CD14-positive monocyte (primary cell): ENCODE data around the gene OGFOD3. TPM values are rescaled to one million over a fixed set of nuclear protein-coding genes. Genes with fewer than 3 reads are reported as not detected.

Experiments
- DNase-seq, 3 donors: peaks; one replicate each; pipeline ENCODE4 v3.0.0-alpha.2; 2011 to 2022
- H2AFZ ChIP-seq: 2 replicates; pipeline ENCODE4 v1.6.0; 2012; ENCODE audit warnings: mild to moderate bottlenecking, low read depth, low read length, inconsistent platforms; ENCODE audit not compliant: insufficient read depth, poor library complexity, severe bottlenecking
- H3K27ac ChIP-seq, 2 donors: 1 replicate in 1 of 2; 2 replicates in 1 of 2; pipeline ENCODE4 v1.5.1; 2012 to 2013; ENCODE audit warnings: low read length in 2 of 2, control low read depth in 1 of 2, inconsistent platforms in 1 of 2, low read depth in 1 of 2, mild to moderate bottlenecking in 1 of 2
- H3K27me3 ChIP-seq, 2 donors: one replicate each; pipeline versions ENCODE4 v1.6.0 to v1.6.1; 2011 to 2013; ENCODE audit warnings: low read length in 2 of 2; ENCODE audit not compliant: control insufficient read depth in 2 of 2, insufficient read depth in 2 of 2
- H3K36me3 ChIP-seq, 2 donors: replicated peaks in 1 of 2; 1 replicate in 1 of 2; 2 replicates in 1 of 2; pipeline versions ENCODE4 v1.5.1 to v1.6.1; 2012 to 2013; ENCODE audit warnings: low read length in 2 of 2, control low read depth in 1 of 2, inconsistent platforms in 1 of 2, mild to moderate bottlenecking in 1 of 2; ENCODE audit not compliant: insufficient read depth in 2 of 2, control insufficient read depth in 1 of 2
- H3K4me1 ChIP-seq, 2 donors: 1 replicate in 1 of 2; 2 replicates in 1 of 2; pipeline versions ENCODE4 v1.5.1 to v1.6.1; 2012 to 2013; ENCODE audit warnings: low read length in 2 of 2, control low read depth in 1 of 2, inconsistent platforms in 1 of 2, mild to moderate bottlenecking in 1 of 2, moderate library complexity in 1 of 2; ENCODE audit not compliant: insufficient read depth in 2 of 2, control insufficient read depth in 1 of 2
- H3K4me2 ChIP-seq: replicated peaks from 2 replicates; pipeline ENCODE3; 2012; ENCODE audit warnings: low read length, moderate library complexity, mild to moderate bottlenecking; ENCODE audit not compliant: poor library complexity, severe bottlenecking; ENCODE audit errors: extremely low read depth
- H3K4me3 ChIP-seq, 3 experiments: fragments of 200-600 bp in 1 of 3; sonication (generic) in 1 of 3; replicated peaks in 1 of 3; 1 replicate in 2 of 3; 2 replicates in 1 of 3; pipeline ENCODE4 v1.5.1; 2011 to 2013; ENCODE audit warnings: low read length in 3 of 3, mild to moderate bottlenecking in 3 of 3, control low read depth in 2 of 3, low read depth in 2 of 3, inconsistent platforms in 1 of 3, moderate library complexity in 1 of 3
- H3K79me2 ChIP-seq: 2 replicates; pipeline ENCODE4 v1.6.0; 2012; ENCODE audit warnings: mild to moderate bottlenecking, control low read depth, inconsistent platforms, low read length, moderate library complexity; ENCODE audit not compliant: insufficient read depth
- H3K9ac ChIP-seq: 2 replicates; pipeline ENCODE4 v1.6.0; 2017; ENCODE audit warnings: low read length, mild to moderate bottlenecking; ENCODE audit not compliant: insufficient read depth, poor library complexity, severe bottlenecking
- H3K9me3 ChIP-seq, 2 donors: replicated peaks in 1 of 2; 1 replicate in 1 of 2; 2 replicates in 1 of 2; pipeline versions ENCODE4 v1.5.1 to v1.6.1; 2012 to 2013; ENCODE audit warnings: low read length in 2 of 2, control low read depth in 1 of 2; ENCODE audit not compliant: control insufficient read depth in 1 of 2, insufficient read depth in 1 of 2
- H4K20me1 ChIP-seq: 2 replicates; pipeline ENCODE4 v1.6.0; 2012; ENCODE audit warnings: mild to moderate bottlenecking, low read length, control low read depth, moderate library complexity; ENCODE audit not compliant: insufficient read depth
- H3K27ac Mint-ChIP-seq, 7 donors: one replicate each; pipeline ENCODE4 v1.8.0; 2020; ENCODE audit warnings: mild to moderate bottlenecking in 7 of 7, mixed read lengths in 7 of 7, moderate library complexity in 6 of 7, inconsistent platforms in 2 of 7
- H3K27me3 Mint-ChIP-seq, 3 donors: one replicate each; pipeline ENCODE4 v1.8.0; 2021 to 2022; ENCODE audit warnings: low read depth in 3 of 3, mild to moderate bottlenecking in 3 of 3, mixed read lengths in 3 of 3, moderate library complexity in 3 of 3, inconsistent platforms in 1 of 3
- H3K36me3 Mint-ChIP-seq, 2 donors: one replicate each; pipeline ENCODE4 v1.8.0; 2020; ENCODE audit warnings: mixed read lengths in 2 of 2, inconsistent platforms in 1 of 2, mild to moderate bottlenecking in 1 of 2
- H3K4me1 Mint-ChIP-seq: one replicate; pipeline ENCODE4 v1.8.0; 2020; ENCODE audit warnings: mild to moderate bottlenecking, mixed read lengths
- H3K4me3 Mint-ChIP-seq, 2 donors: one replicate each; pipeline ENCODE4 v1.8.0; 2020; ENCODE audit warnings: mild to moderate bottlenecking in 2 of 2, mixed read lengths in 2 of 2, moderate library complexity in 1 of 2
- H3K9me3 Mint-ChIP-seq, 7 donors: one replicate each; pipeline ENCODE4 v1.8.0; 2020 to 2022; ENCODE audit warnings: mixed read lengths in 7 of 7, mild to moderate bottlenecking in 6 of 7, moderate library complexity in 6 of 7, inconsistent platforms in 2 of 7
- WGBS: methylation state at CpG from one replicate; pipeline ENCODE4 v1.1.5; 2013; ENCODE audit warnings: missing lambda C conversion rate; ENCODE audit not compliant: insufficient coverage; 5-methylcytosine and 5-hydroxymethylcytosine counted together
- intact Hi-C, 2 donors: fragments of 100-400 bp; cut with micrococcal nuclease; formaldehyde crosslinking; loops; one replicate each; pipeline versions ENCODE4 v1.15.0 to v1.15.1; 2023
- polyA plus RNA-seq, 3 donors: library from polyadenylated mRNA; depleted of rRNA in 1 of 3; unstranded in 2 of 3; stranded (reverse) in 1 of 3; fragments of 300-500 nt in 2 of 3; fragments of >200 nt in 1 of 3; fragmentation: Illumina TruSeq in 2 of 3; gene quantifications; 1 replicate in 2 of 3; 2 replicates in 1 of 3; pipeline ENCODE4 v1.2.3, GENCODE V29; 2012 to 2021
- small RNA-seq: library from RNA; depleted of rRNA; stranded (forward); fragments of <200 nt; gene quantifications from one replicate; pipeline ENCODE3, GENCODE V24; 2012; ENCODE audit warnings: low read depth; ENCODE audit not compliant: insufficient read length
- TF ChIP-seq, protein P1 (sequence below): fragments of 200-600 bp; IDR thresholded peaks from one replicate; pipeline ENCODE4 v1.8.0; 2022; ENCODE audit warnings: antibody characterized with exemption, mild to moderate bottlenecking

Gene OGFOD3
- polyA plus RNA-seq, 3 donors: 17.9 to 36.4 (median 25.2) TPM

DNA sequence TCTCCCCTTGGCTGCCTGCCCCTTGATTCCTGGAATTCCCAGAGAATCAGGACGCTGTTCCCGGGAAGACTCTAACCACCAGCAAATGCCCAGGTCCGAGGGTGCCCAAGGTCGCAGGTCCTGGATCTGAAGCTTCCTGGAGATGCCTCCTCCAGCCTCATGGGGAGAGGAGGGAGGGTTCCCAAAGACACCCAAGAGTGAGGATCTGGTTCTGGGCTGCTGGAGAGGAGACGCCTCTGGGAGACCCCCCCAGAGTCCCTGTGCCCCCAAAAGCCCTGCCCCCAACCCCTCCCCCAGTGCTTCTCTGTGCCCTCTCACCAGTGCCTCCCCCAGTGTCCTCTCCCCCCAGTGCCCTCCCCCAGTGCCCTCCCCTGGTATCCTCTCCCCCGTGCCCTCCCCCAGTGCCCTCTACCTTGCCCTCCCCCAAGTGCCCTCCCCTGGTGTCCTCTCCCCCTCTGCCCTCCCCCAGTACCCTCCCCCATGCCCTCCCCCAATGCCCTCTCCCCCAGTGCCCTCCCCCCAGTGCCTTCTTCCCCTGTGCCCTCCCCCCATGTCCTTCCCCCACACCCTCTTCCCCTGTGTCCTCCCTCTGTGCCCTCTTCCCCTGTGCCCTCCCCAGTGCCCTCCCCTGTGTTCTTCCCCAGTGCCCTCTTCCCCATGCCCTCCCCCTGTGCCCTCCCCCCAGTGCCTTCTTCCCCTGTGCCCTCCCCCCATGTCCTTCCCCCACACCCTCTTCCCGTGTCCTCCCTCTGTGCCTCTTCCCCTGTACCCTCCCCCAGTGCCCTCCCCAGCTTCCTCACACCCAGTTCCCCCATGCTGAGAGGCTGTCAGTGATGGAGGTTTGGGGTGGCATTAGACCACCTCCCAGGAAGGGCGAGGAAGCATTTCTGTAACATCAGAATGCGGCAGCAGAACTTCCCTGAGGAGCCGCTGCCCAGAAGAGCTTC, 78.5 kb downstream of the OGFOD3 start:
- Histone ChIP-seq H3K4me1 (peaks cover 22 to 32% of the 10 kb centered on the region in 2 donors), H3K27ac (no peak overlapping the region), H3K4me2 (no peak overlapping the region), H2AFZ (no peak overlapping the region), H3K9me3 (peaks cover 0 to 3% of the 10 kb centered on the region in 2 donors), H3K79me2 (no peaks in the 10 kb centered on the region), H3K4me3 (no peak overlapping the region), H4K20me1 (no peaks in the 10 kb centered on the region), H3K36me3 (no peaks in the 10 kb centered on the region), H3K9ac (no peak overlapping the region), H3K27me3 (no peaks in the 10 kb centered on the region)
- Mint-ChIP-seq H3K27me3 (peaks cover 5 to 8% (median 6%) of the 10 kb centered on the region in 3 donors), H3K36me3 (no peaks in the 10 kb centered on the region), H3K9me3 (peaks cover 0 to 13% (median 10%) of the 10 kb centered on the region in 7 donors), H3K27ac (peak overlapping the region in 1 of 7 donors; percentile 10), H3K4me3 (no peak overlapping the region), H3K4me1 (peaks cover 29% of the 10 kb centered on the region)
- DNase-seq: no peak
- intact Hi-C loops: no loop called here
- TF ChIP-seq, protein P1, sequence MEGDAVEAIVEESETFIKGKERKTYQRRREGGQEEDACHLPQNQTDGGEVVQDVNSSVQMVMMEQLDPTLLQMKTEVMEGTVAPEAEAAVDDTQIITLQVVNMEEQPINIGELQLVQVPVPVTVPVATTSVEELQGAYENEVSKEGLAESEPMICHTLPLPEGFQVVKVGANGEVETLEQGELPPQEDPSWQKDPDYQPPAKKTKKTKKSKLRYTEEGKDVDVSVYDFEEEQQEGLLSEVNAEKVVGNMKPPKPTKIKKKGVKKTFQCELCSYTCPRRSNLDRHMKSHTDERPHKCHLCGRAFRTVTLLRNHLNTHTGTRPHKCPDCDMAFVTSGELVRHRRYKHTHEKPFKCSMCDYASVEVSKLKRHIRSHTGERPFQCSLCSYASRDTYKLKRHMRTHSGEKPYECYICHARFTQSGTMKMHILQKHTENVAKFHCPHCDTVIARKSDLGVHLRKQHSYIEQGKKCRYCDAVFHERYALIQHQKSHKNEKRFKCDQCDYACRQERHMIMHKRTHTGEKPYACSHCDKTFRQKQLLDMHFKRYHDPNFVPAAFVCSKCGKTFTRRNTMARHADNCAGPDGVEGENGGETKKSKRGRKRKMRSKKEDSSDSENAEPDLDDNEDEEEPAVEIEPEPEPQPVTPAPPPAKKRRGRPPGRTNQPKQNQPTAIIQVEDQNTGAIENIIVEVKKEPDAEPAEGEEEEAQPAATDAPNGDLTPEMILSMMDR: no peak
- WGBS: 37% methylated on average over 3 of the region's 10 CpGs

Small RNA genes within 50 kb of the gene (small RNA-seq; reads per million reads assigned to genes)
- not detected for gene RF00019

Other genes with a start within 250 kb of the OGFOD3 start
- gene CCDC57, start 205.7 kb downstream of the OGFOD3 start, polyA plus RNA-seq: 10 to 100 TPM; 17.1 to 43.8 (median 20.1) TPM
- 100 to 1,000 TPM in 1 of 3 donors, 10 to 100 TPM in 2; 26.3 to 103 (median 35.3) TPM for gene SLC16A3, start 189.5 kb downstream of the OGFOD3 start, polyA plus RNA-seq
- gene CSNK1D, start 144.9 kb downstream of the OGFOD3 start, polyA plus RNA-seq: 100 to 1,000 TPM in 1 of 3 donors, 10 to 100 TPM in 2; 47.0 to 299 (median 60.9) TPM
- 1 to 10 TPM in 1 of 3 donors, under 1 TPM in 2; 0.38 to 3.6 (median 0.42) TPM for gene CD7, start 101.0 kb downstream of the OGFOD3 start, polyA plus RNA-seq
- 100 to 1,000 TPM; 136 to 209 (median 188) TPM for gene SECTM1, start 84.8 kb downstream of the OGFOD3 start, polyA plus RNA-seq
- not detected for gene TEX19, start 59.3 kb downstream of the OGFOD3 start, polyA plus RNA-seq
- gene UTS2R, start 46.8 kb downstream of the OGFOD3 start, polyA plus RNA-seq: not detected
- 10 to 100 TPM in 2 of 3 donors, 1 to 10 TPM in 1; 8.9 to 61.5 (median 12.7) TPM for gene HEXD, start 239 bp downstream of the OGFOD3 start, polyA plus RNA-seq
- gene CYBC1, start 32.2 kb upstream of the OGFOD3 start, polyA plus RNA-seq: 100 to 1,000 TPM; 160 to 225 (median 217) TPM
- gene NARF, start 40.2 kb upstream of the OGFOD3 start, polyA plus RNA-seq: 100 to 1,000 TPM in 2 of 3 donors, 10 to 100 TPM in 1; 91.2 to 101 (median 100) TPM
- gene FOXK2, start 101.1 kb upstream of the OGFOD3 start, polyA plus RNA-seq: 10 to 100 TPM in 1 of 3 donors, 1 to 10 TPM in 2; 3.5 to 18.4 (median 4.7) TPM
- 10 to 100 TPM; 42.6 to 82.6 (median 60.3) TPM for gene WDR45B, start 229.9 kb upstream of the OGFOD3 start, polyA plus RNA-seq